Mesenteric fat pad (tissue), 1 donor: ENCODE results near the gene EYA2. TPM values are rescaled to one million over a fixed set of nuclear protein-coding genes. Genes with fewer than 3 reads are reported as not detected.
"Not testable (repeated sequence)": the region's sequence is repeated elsewhere in the genome, so short reads cannot be mapped to it uniquely, and the experiment has no call there.

Source experiments
- DNase-seq: peaks from one replicate; pipeline ENCODE4 v3.0.0-alpha.2; 2020; ENCODE audit warnings: low spot score
- total RNA-seq: library from RNA; stranded (reverse); fragmentation: NEBNext Ultra II Directional; extraction: Animal tissue kit (Norgen Biotek cat#: 25700); gene quantifications from one replicate; pipeline ENCODE4 v1.2.1, GENCODE V29; 2021
- donor health status: DM: yes; HTN: yes; CAD: no.

EYA2 gene
- total RNA-seq, 1 donor from 2014 or later = 32.8 TPM

GRCh38 chr20:46954490-46955038 lies 59.9 kb downstream of the EYA2 start:
- no peak for DNase-seq

- no peak for DNase-seq
Measured at GRCh38 chr20:46955601-46956556, 61.2 kb downstream of the EYA2 start.

- no peak for DNase-seq
Measured at GRCh38 chr20:46959081-46959692, 64.5 kb downstream of the EYA2 start.

- no peak for DNase-seq
Measured at GRCh38 chr20:46959821-46960220, 65.2 kb downstream of the EYA2 start.

GRCh38 chr20:46960536-46960935 lies 65.9 kb downstream of the EYA2 start:
- DNase-seq = no peak

GRCh38 chr20:46961968-46962367 lies 67.3 kb downstream of the EYA2 start:
- not testable (repeated sequence) for DNase-seq

GRCh38 chr20:46962452-46963195 lies 68.0 kb downstream of the EYA2 start:
- no peak for DNase-seq

GRCh38 chr20:46963196-46963529 lies 68.5 kb downstream of the EYA2 start:
- no peak for DNase-seq

- no peak for DNase-seq
Measured at GRCh38 chr20:46963758-46964617, 69.3 kb downstream of the EYA2 start.

- DNase-seq = no peak
Measured at GRCh38 chr20:46964618-46965455, 70.2 kb downstream of the EYA2 start.

GRCh38 chr20:46965477-46965876 lies 70.8 kb downstream of the EYA2 start:
- DNase-seq = no peak

- no peak for DNase-seq
Measured at GRCh38 chr20:46967646-46968045, 73.0 kb downstream of the EYA2 start.

- DNase-seq = no peak
Measured at GRCh38 chr20:46970937-46971630, 76.4 kb downstream of the EYA2 start.

GRCh38 chr20:46973766-46974165 lies 79.1 kb downstream of the EYA2 start:
- DNase-seq = no peak

- peak; percentile 20 for DNase-seq
Measured at GRCh38 chr20:46974669-46975434, 80.2 kb downstream of the EYA2 start.

GRCh38 chr20:46975976-46976375 lies 81.3 kb downstream of the EYA2 start:
- DNase-seq = peak; percentile 43

GRCh38 chr20:46977204-46977603 lies 82.6 kb downstream of the EYA2 start:
- no peak for DNase-seq

GRCh38 chr20:46977909-46978588 lies 83.4 kb downstream of the EYA2 start:
- no peak for DNase-seq
